ENCODE results near the gene MYO9B. TPM values are rescaled to one million over a fixed set of nuclear protein-coding genes. Genes with fewer than 3 reads are reported as not detected.

MYO9B gene
- total RNA-seq, 1 donor = 99.3 TPM

DNA sequence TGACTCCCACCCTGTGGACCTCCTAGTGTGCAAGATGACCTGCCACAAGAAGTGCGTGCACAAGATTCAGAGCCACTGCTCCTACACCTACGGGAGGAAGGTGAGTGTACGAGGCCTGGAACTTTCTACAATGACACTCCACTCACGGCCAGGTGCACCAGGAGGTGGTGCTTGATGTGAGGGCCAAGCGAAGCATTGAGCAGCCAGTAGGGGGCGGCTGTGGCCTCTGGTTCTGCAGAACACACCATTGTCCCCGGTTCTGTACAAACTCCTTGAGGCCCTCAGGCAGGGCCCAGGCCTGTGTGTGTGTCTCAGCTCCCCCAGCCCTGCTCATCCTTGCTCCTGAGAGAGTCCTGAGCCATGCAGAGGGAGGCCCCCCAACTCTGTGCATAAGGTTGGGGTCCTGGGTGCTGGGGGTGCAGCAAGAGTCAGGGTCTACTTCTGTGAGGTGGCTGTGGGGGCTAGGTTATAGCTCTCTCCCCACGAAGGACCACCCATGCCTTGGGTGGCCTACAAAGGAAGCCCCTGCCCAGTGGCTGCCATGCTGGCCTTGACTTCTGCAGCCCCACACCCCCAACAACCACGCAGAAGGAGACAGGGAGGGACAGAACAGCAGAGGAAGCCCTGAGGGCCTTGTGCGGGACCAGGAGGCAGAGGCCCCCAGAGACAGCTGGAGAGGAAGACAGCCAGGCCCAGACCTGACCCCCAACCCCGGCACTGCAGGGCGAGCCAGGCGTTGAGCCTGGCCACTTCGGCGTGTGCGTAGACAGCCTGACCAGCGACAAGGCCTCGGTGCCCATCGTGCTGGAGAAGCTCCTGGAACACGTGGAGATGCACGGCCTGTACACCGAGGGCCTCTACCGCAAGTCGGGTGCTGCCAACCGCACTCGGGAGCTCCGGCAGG is 129.9 kb downstream of the MYO9B start:
- TF ChIP-seq, protein P1, sequence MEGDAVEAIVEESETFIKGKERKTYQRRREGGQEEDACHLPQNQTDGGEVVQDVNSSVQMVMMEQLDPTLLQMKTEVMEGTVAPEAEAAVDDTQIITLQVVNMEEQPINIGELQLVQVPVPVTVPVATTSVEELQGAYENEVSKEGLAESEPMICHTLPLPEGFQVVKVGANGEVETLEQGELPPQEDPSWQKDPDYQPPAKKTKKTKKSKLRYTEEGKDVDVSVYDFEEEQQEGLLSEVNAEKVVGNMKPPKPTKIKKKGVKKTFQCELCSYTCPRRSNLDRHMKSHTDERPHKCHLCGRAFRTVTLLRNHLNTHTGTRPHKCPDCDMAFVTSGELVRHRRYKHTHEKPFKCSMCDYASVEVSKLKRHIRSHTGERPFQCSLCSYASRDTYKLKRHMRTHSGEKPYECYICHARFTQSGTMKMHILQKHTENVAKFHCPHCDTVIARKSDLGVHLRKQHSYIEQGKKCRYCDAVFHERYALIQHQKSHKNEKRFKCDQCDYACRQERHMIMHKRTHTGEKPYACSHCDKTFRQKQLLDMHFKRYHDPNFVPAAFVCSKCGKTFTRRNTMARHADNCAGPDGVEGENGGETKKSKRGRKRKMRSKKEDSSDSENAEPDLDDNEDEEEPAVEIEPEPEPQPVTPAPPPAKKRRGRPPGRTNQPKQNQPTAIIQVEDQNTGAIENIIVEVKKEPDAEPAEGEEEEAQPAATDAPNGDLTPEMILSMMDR (IDR thresholded peaks at IDR 0.05; ENCODE audit: insufficient read depth, low read depth, low read length) = peak; percentile 76
- DNase-seq (ENCODE audit: low read depth) = peak; percentile 57
- no peak overlapping the region for H3K4me3 ChIP-seq (ENCODE audit: low read depth, low read length)

- no peak for DNase-seq (ENCODE audit: low read depth)
- H3K4me3 ChIP-seq (ENCODE audit: low read depth, low read length) = no peak overlapping the region
- TF ChIP-seq, protein P1 (IDR thresholded peaks at IDR 0.05; ENCODE audit: insufficient read depth, low read depth, low read length) = no peak
These were observed 131.4 kb downstream of the MYO9B start for GRCh38 chr19:17206736-17207581.

- TF ChIP-seq, protein P1 (IDR thresholded peaks at IDR 0.05; ENCODE audit: insufficient read depth, low read depth, low read length) = no peak
- no peak overlapping the region for H3K4me3 ChIP-seq (ENCODE audit: low read depth, low read length)
- DNase-seq (ENCODE audit: low read depth) = peak; percentile 41
These were observed 133.8 kb downstream of the MYO9B start for GRCh38 chr19:17209126-17210036.

DNA sequence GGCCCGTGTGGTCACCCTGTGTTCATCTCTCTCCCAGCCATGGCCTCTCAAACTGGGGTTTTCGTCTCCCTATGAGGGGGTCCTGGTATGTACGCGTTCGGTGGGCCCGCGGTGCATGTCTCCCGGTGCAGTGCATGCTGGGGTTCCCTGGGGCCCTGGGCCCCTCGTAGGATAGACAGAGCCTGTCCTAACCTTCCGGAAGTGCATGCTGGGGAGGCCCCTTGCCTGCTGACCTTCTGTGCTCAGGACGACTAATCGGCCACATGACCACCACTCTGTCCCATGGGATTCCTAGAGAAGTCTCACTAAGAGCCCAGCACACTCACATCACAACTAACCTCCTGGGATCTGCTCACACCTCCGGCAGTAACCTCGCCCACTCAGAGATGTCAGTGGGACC is 134.7 kb downstream of the MYO9B start:
- TF ChIP-seq, protein P1 (IDR thresholded peaks at IDR 0.05; ENCODE audit: insufficient read depth, low read depth, low read length) = no peak
- DNase-seq (ENCODE audit: low read depth) = no peak
- no peak overlapping the region for H3K4me3 ChIP-seq (ENCODE audit: low read depth, low read length)

- TF ChIP-seq, protein P1 (IDR thresholded peaks at IDR 0.05; ENCODE audit: insufficient read depth, low read depth, low read length) = no peak
- no peak for DNase-seq (ENCODE audit: low read depth)
These were observed 136.2 kb downstream of the MYO9B start for GRCh38 chr19:17211547-17212446.

More at GRCh38 chr19:17211547-17212446, 136.2 kb downstream of the MYO9B start:
- no peak overlapping the region for H3K4me3 ChIP-seq (ENCODE audit: low read depth, low read length)
